Heart right ventricle (tissue), 16 donors: Measurements from ENCODE around the gene DEAF1. TPM values are rescaled to one million over a fixed set of nuclear protein-coding genes. Genes with fewer than 3 reads are reported as not detected.

Source experiments
- ATAC-seq, 8 donors: fragments of 200-7000 bp; cut with Tn5 transposase; one replicate each; pipeline ENCODE4 v1.9.1; 2020; ENCODE audit warnings: mild to moderate bottlenecking in 8 of 8, moderate library complexity in 8 of 8, moderate number of reproducible peaks in 1 of 8
- DNase-seq, 2 donors: peaks; one replicate each; pipeline ENCODE4 v3.0.0-alpha.2; 2020
- H3K27ac ChIP-seq, 10 donors: fragments of 200-600 bp; sonication (generic) in 2 of 10; one replicate each; pipeline versions ENCODE4 v1.5.0 to v1.8.0; 2020 to 2022; ENCODE audit warnings: mild to moderate bottlenecking in 3 of 10
- H3K27me3 ChIP-seq, 7 donors: fragments of 200-600 bp; one replicate each; pipeline ENCODE4 v1.8.0; 2021 to 2022; ENCODE audit warnings: mild to moderate bottlenecking in 2 of 7
- H3K36me3 ChIP-seq, 9 donors: fragments of 200-600 bp; sonication (generic) in 1 of 9; one replicate each; pipeline versions ENCODE4 v1.5.0 to v1.8.0; 2020 to 2022; ENCODE audit warnings: mild to moderate bottlenecking in 2 of 9
- H3K4me1 ChIP-seq, 9 donors: fragments of 200-600 bp; sonication (generic) in 1 of 9; one replicate each; pipeline versions ENCODE4 v1.5.0 to v1.8.0; 2020 to 2022; ENCODE audit warnings: mild to moderate bottlenecking in 4 of 9
- H3K4me3 ChIP-seq, 10 donors: fragments of 200-600 bp; sonication (generic) in 2 of 10; one replicate each; pipeline versions ENCODE4 v1.5.0 to v1.8.0; 2020 to 2022; ENCODE audit warnings: mild to moderate bottlenecking in 7 of 10, moderate library complexity in 2 of 10
- H3K9me3 ChIP-seq, 11 donors: fragments of 200-600 bp in 10 of 11; sonication (generic) in 2 of 11; one replicate each; pipeline versions ENCODE4 v1.5.0 to v1.8.0; 2013 to 2022; ENCODE audit warnings: mild to moderate bottlenecking in 2 of 11, control low read depth in 1 of 11, moderate library complexity in 1 of 11
- CTCF ChIP-seq, 9 donors: fragments of 200-600 bp; sonication (generic) in 2 of 9; IDR thresholded peaks; one replicate each; pipeline versions ENCODE4 v1.5.0 to v1.8.0; 2021 to 2022; ENCODE audit warnings: antibody characterized with exemption in 9 of 9, mild to moderate bottlenecking in 5 of 9, moderate library complexity in 1 of 9
- WGBS, 2 donors: extraction: QIAGEN DNeasy Blood & Tissue Kit; methylation state at CpG; one replicate each; pipeline ENCODE4 v1.1.7; 2013; ENCODE audit warnings: inconsistent platforms in 1 of 2; 5-methylcytosine and 5-hydroxymethylcytosine counted together
- intact Hi-C, 10 donors: fragments of 100-400 bp; cut with DNase I; formaldehyde crosslinking; loops; one replicate each; pipeline versions ENCODE4 v1.11.1 to v1.14.2; 2022
- polyA plus RNA-seq, 2 donors: library from polyadenylated mRNA; stranded (reverse); fragments of 200-250 nt; gene quantifications; one replicate each; pipeline ENCODE4 v1.2.3, GENCODE V29; 2013
- total RNA-seq, 10 donors: library from RNA; stranded (reverse); fragmentation: NEBNext Ultra II Directional in 3 of 10; extraction: Animal tissue kit (Norgen Biotek cat#: 25700) in 3 of 10; gene quantifications; one replicate each; pipeline versions ENCODE4 v1.2.1 to v1.2.4, GENCODE V29; 2021 to 2023
- donor health status: Arrhythmogenic right ventricular cardiomyopathy.
- donor health status: ischemic (EF 13 %, LVEDD 7.1; RV severe dilation, severe dysfunction).
- donor health status: healthy with polysubstance abuse.
- donor health status: DM: no; HTN: yes; CAD: no.
- donor health status: DM: no; HTN: no; CAD: no.
- donor health status: ischemic (EF 25% LVEDD 6.9; RV normal size, moderate dysfunction).
- donor health status: ischemic (EF 25% LVEDD 5.7; RV mildly dilated, moderate dysfunction).
- donor health status: healthy.
- donor health status: DM: yes; HTN: yes; CAD: no.
- donor health status: Ischemic cardiomyopathy.
- donor health status: ischemic (EF 35%, LVEDD 5.7; RV mildly dilated, moderate dysfunction).
- donor health status: nonischemic (EF 11% LVEDD 7.7; RV severe dilation, severe dysfunction).
- donor health status: DM: yes; HTN: yes; CAD: no.
- donor health status: PGD.
- donor health status: ischemic (EF 29% LVEDD 5.4; RV normal size, mild dysfunction).
- donor health status: nonischemic (EF 23%, LVEDD 6.1; RV moderate dilation, normal function).

DEAF1 gene
- total and polyA plus RNA-seq, 12 donors, result 11.0 to 39.9 (median 17.0) TPM

- peak overlapping the region in 2 of 10 donors; percentile 34 to 65 for H3K27ac ChIP-seq
Measured at GRCh38 chr11:609341-609811, 85.6 kb downstream of the DEAF1 start.

GRCh38 chr11:608791-609251 is 86.2 kb downstream of the DEAF1 start:
- H3K36me3 ChIP-seq, result peaks cover 0 to 100% (median 79%) of the 10 kb centered on the region in 9 donors
- peak overlapping the region in 5 of 10 donors; percentile 32 to 65 (median 43) for H3K27ac ChIP-seq
- peak; percentile 34 to 51 for DNase-seq
- H3K4me3 ChIP-seq, result peak overlapping the region in 1 of 10 donors; percentile 3
- intact Hi-C loops, result no loop called here
- H3K9me3 ChIP-seq, result no peaks in the 10 kb centered on the region
- no peak for TF ChIP-seq CTCF (IDR thresholded peaks at IDR 0.05)
- H3K27me3 ChIP-seq, result no peaks in the 10 kb centered on the region
- 60 to 66% methylated on average over 28 of the region's 28 CpGs for WGBS, 2 donors
- peak in 2 of 8 donors; percentile 20 to 26 for ATAC-seq
- peaks cover 3 to 35% (median 15%) of the 10 kb centered on the region in 9 donors for H3K4me1 ChIP-seq

More at GRCh38 chr11:609341-609811, 85.6 kb downstream of the DEAF1 start:
- Histone ChIP-seq H3K9me3 (no peaks in the 10 kb centered on the region), H3K36me3 (peaks cover 0 to 100% (median 74%) of the 10 kb centered on the region in 9 donors), H3K27me3 (no peaks in the 10 kb centered on the region), H3K4me3 (no peak overlapping the region), H3K4me1 (peaks cover 6 to 41% (median 21%) of the 10 kb centered on the region in 9 donors)
- 93 to 97% methylated on average over 28 of the region's 28 CpGs for WGBS, 2 donors
- TF ChIP-seq CTCF (IDR thresholded peaks at IDR 0.05), result no peak
- ATAC-seq, result no peak
- no peak for DNase-seq
- intact Hi-C loops, result no loop called here

GRCh38 chr11:607971-608659 is 86.9 kb downstream of the DEAF1 start:
- Histone ChIP-seq H3K27me3 (no peaks in the 10 kb centered on the region), H3K9me3 (no peaks in the 10 kb centered on the region), H3K4me1 (peaks cover under 1 to 29% (median 13%) of the 10 kb centered on the region in 9 donors), H3K36me3 (peaks cover 3 to 100% (median 78%) of the 10 kb centered on the region in 9 donors), H3K4me3 (peak overlapping the region in 1 of 10 donors; percentile 3), H3K27ac (peak overlapping the region in 6 of 10 donors; percentile 20 to 65 (median 38))
- peak in 3 of 8 donors; percentile 3 to 21 (median 6) for ATAC-seq
- 75 to 76% methylated on average over 45 of the region's 45 CpGs for WGBS, 2 donors
- no peak for TF ChIP-seq CTCF (IDR thresholded peaks at IDR 0.05)
- DNase-seq, result no peak
- intact Hi-C loops, result no loop called here

- H3K27me3 ChIP-seq, result no peaks in the 10 kb centered on the region
- no peak overlapping the region for H3K27ac ChIP-seq
- 92 to 93% methylated on average over 35 of the region's 35 CpGs for WGBS, 2 donors
- peaks cover 6 to 100% (median 69%) of the 10 kb centered on the region in 9 donors for H3K36me3 ChIP-seq
- TF ChIP-seq CTCF (IDR thresholded peaks at IDR 0.05), result no peak
- DNase-seq (no peak), ATAC-seq (no peak)
- no peaks in the 10 kb centered on the region for H3K9me3 ChIP-seq
- H3K4me1 ChIP-seq, result peaks cover 0 to 23% (median 13%) of the 10 kb centered on the region in 9 donors
- intact Hi-C loops, result no loop called here
- no peak overlapping the region for H3K4me3 ChIP-seq
Measured at GRCh38 chr11:607020-607780, 87.8 kb downstream of the DEAF1 start.
